ENCODE results near the gene CHAC1.

DNA sequence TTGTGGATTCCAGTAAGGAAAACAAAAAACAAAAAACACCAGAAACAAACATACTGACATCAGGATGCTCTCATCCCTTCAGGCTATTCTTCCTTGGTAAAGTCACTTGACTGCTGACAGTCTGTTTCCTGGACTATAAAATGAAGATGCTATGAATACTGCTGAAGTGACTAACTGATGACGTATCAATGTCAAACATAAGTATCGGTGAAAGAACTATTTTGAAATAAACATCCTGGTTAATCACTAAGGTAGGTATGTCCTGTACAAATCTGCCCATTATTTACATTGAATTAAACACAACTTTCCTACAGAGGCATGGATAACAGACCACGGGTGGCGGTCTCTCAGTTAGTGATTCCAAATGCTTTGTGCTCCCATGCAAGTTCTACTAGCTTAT lies 45.9 kb downstream of the CHAC1 start:
- no peak for TF ChIP-seq CTCF (conservative IDR thresholded peaks at IDR 0.05; ENCODE audit: low read length)
- no peak for TF ChIP-seq EZH2phosphoT487 (IDR thresholded peaks at IDR 0.05; ENCODE audit: borderline replicate concordance, low read depth, low read length)

Measured in OCI-LY7 (cell line).